Tibial nerve (tissue), 4 donors: Measurements from ENCODE around the gene CHCHD10. TPM values are rescaled to one million over a fixed set of nuclear protein-coding genes. Genes with fewer than 3 reads are reported as not detected.

Experiments used
- DNase-seq, 2 donors: peaks; one replicate each; pipeline ENCODE4 v3.0.0-alpha.2; 2019; ENCODE audit warnings: low spot score in 2 of 2
- H3K27ac ChIP-seq, 4 donors: fragments of 200-600 bp; sonication (generic) in 3 of 4; one replicate each; pipeline ENCODE4 v1.5.1; 2017 to 2019; ENCODE audit warnings: mild to moderate bottlenecking in 1 of 4
- H3K27me3 ChIP-seq, 2 donors: fragments of 200-600 bp; sonication (generic) in 1 of 2; one replicate each; pipeline versions ENCODE4 v1.5.1 to v1.6.0; 2017 to 2019
- H3K36me3 ChIP-seq, 3 donors: fragments of 200-600 bp; sonication (generic); one replicate each; pipeline ENCODE4 v1.5.1; 2018 to 2019
- H3K4me1 ChIP-seq, 4 donors: fragments of 200-600 bp; sonication (generic) in 3 of 4; one replicate each; pipeline ENCODE4 v1.5.1; 2017 to 2019
- H3K4me3 ChIP-seq, 4 donors: fragments of 200-600 bp; sonication (generic) in 3 of 4; one replicate each; pipeline ENCODE4 v1.5.1; 2017 to 2019; ENCODE audit warnings: mild to moderate bottlenecking in 1 of 4, moderate library complexity in 1 of 4
- H3K9me3 ChIP-seq, 4 donors: fragments of 200-600 bp; sonication (generic) in 3 of 4; one replicate each; pipeline ENCODE4 v1.5.1; 2017 to 2019
- EP300 ChIP-seq, 2 donors: sonication (generic); formaldehyde crosslinking; IDR thresholded peaks; one replicate each; pipeline ENCODE4 v1.6.1; 2017; ENCODE audit warnings: antibody characterized with exemption in 2 of 2, mild to moderate bottlenecking in 1 of 2
- POLR2A ChIP-seq, 2 donors: fragments of 450-650 bp; IDR thresholded peaks; one replicate each; pipeline ENCODE4 v1.6.1; 2017; ENCODE audit warnings: antibody characterized with exemption in 2 of 2, mild to moderate bottlenecking in 2 of 2, moderate library complexity in 2 of 2
- WGBS, 2 donors: methylation state at CpG; one replicate each; pipeline ENCODE4 v1.1.5; 2018; 5-methylcytosine and 5-hydroxymethylcytosine counted together
- total RNA-seq, 4 donors: library from RNA; depleted of rRNA; stranded (reverse); fragments of >200 nt; gene quantifications; one replicate each; pipeline ENCODE4 v1.1.0, GENCODE V29; 2016
- TF ChIP-seq, protein P1 (sequence below), 5 experiments: fragments of 200-600 bp in 3 of 5; fragments of 450-650 bp in 2 of 5; sonication (generic) in 3 of 5; IDR thresholded peaks; one replicate each; pipeline ENCODE4 v1.5.1; 2016 to 2019; ENCODE audit warnings: antibody characterized with exemption in 5 of 5, mild to moderate bottlenecking in 3 of 5, moderate library complexity in 2 of 5

CHCHD10 gene
- total RNA-seq, 4 donors from 2014 or later, result 3.7 to 14.0 (median 9.6) TPM; not detected in 1

DNA sequence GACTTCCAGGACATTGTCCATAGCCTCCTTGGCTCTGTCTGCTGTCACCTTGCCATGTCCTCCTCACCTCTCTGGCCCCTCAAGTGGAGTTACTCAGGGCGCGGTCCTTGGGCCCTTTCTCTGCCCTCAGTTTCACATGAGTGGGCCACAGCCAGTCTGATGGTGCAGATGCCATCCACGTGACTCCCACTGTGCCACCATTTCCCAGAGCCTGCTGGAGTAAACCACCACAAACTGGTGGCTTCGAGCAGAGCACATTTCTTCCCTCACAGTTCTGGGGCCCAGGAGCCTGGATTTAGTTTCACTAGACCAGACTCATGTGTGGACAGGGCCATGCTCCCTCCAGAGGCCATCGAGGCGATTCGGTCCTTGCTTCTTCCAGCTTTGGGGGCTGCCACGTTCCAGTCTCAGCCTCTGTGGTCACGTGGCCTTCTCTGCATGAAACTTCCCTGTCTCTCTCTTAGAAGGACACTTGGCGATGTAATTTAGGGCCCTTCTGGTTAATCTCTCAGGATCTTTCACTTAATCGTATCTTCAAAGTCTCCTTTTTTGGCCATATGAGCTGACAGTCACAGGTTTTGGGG, 33.6 kb upstream of the CHCHD10 start:
- DNase-seq, result no peak
- Histone ChIP-seq H3K4me3 (no peak overlapping the region), H3K36me3 (peaks cover 0 to 95% (median 25%) of the 10 kb centered on the region in 3 donors), H3K27ac (peak overlapping the region in 1 of 4 donors; percentile 23), H3K4me1 (peaks cover 0 to 3% (median 0%) of the 10 kb centered on the region in 4 donors), H3K27me3 (no peaks in the 10 kb centered on the region), H3K9me3 (no peaks in the 10 kb centered on the region)
- 86% methylated on average over 11 of the region's 11 CpGs for WGBS, 2 donors
- TF ChIP-seq POLR2A (IDR thresholded peaks at IDR 0.05) (no peak), EP300 (IDR thresholded peaks at IDR 0.05) (no peak)
- TF ChIP-seq, protein P1, sequence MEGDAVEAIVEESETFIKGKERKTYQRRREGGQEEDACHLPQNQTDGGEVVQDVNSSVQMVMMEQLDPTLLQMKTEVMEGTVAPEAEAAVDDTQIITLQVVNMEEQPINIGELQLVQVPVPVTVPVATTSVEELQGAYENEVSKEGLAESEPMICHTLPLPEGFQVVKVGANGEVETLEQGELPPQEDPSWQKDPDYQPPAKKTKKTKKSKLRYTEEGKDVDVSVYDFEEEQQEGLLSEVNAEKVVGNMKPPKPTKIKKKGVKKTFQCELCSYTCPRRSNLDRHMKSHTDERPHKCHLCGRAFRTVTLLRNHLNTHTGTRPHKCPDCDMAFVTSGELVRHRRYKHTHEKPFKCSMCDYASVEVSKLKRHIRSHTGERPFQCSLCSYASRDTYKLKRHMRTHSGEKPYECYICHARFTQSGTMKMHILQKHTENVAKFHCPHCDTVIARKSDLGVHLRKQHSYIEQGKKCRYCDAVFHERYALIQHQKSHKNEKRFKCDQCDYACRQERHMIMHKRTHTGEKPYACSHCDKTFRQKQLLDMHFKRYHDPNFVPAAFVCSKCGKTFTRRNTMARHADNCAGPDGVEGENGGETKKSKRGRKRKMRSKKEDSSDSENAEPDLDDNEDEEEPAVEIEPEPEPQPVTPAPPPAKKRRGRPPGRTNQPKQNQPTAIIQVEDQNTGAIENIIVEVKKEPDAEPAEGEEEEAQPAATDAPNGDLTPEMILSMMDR (IDR thresholded peaks at IDR 0.05), result no peak

GRCh38 chr22:23800297-23801237, 32.8 kb upstream of the CHCHD10 start:
- Histone ChIP-seq H3K4me1 (peaks cover 0 to 8% (median 0%) of the 10 kb centered on the region in 4 donors), H3K27ac (peak overlapping the region in 1 of 4 donors; percentile 23), H3K36me3 (peaks cover 0 to 95% (median 25%) of the 10 kb centered on the region in 3 donors), H3K27me3 (no peaks in the 10 kb centered on the region), H3K9me3 (no peaks in the 10 kb centered on the region), H3K4me3 (no peak overlapping the region)
- WGBS, 2 donors, result 92 to 93% methylated on average over 17 to 18 of the region's 18 CpGs
- TF ChIP-seq, protein P1 (IDR thresholded peaks at IDR 0.05), result no peak
- TF ChIP-seq POLR2A (IDR thresholded peaks at IDR 0.05), result no peak
- no peak for TF ChIP-seq EP300 (IDR thresholded peaks at IDR 0.05)
- DNase-seq, result no peak

GRCh38 chr22:23796461-23796860, 28.7 kb upstream of the CHCHD10 start:
- WGBS, 2 donors, result 52 to 56% methylated on average over 5 of the region's 5 CpGs
- no peak for DNase-seq
- H3K4me3 ChIP-seq, result no peak overlapping the region
- peaks cover 0 to 22% (median 0%) of the 10 kb centered on the region in 4 donors for H3K4me1 ChIP-seq
- H3K36me3 ChIP-seq, result peaks cover 0 to 92% (median 19%) of the 10 kb centered on the region in 3 donors
- TF ChIP-seq, protein P1 (IDR thresholded peaks at IDR 0.05), result no peak
- no peak for TF ChIP-seq POLR2A (IDR thresholded peaks at IDR 0.05)
- no peak for TF ChIP-seq EP300 (IDR thresholded peaks at IDR 0.05)
- no peak overlapping the region for H3K27ac ChIP-seq
- H3K27me3 ChIP-seq, result no peaks in the 10 kb centered on the region
- no peaks in the 10 kb centered on the region for H3K9me3 ChIP-seq

GRCh38 chr22:23793326-23793725, 25.6 kb upstream of the CHCHD10 start:
- no peak overlapping the region for H3K4me3 ChIP-seq
- peaks cover 0 to 60% (median 12%) of the 10 kb centered on the region in 3 donors for H3K36me3 ChIP-seq
- 85 to 91% methylated on average over 8 of the region's 8 CpGs for WGBS, 2 donors
- H3K27ac ChIP-seq, result no peak overlapping the region
- no peaks in the 10 kb centered on the region for H3K27me3 ChIP-seq
- H3K4me1 ChIP-seq, result peaks cover 0 to 53% (median 14%) of the 10 kb centered on the region in 4 donors
- H3K9me3 ChIP-seq, result no peaks in the 10 kb centered on the region
- DNase-seq, result no peak
- TF ChIP-seq POLR2A (IDR thresholded peaks at IDR 0.05) (no peak), EP300 (IDR thresholded peaks at IDR 0.05) (no peak)
- TF ChIP-seq, protein P1 (IDR thresholded peaks at IDR 0.05), result no peak
